ENCODE data around the gene KIF2A.
A peak's percentile ranks its signal among the peaks of the same experiment; 100 is the strongest.
"Not testable (repeated sequence)": the region's sequence is repeated elsewhere in the genome, so short reads cannot be mapped to it uniquely, and the experiment has no call there.

Gene KIF2A

DNA sequence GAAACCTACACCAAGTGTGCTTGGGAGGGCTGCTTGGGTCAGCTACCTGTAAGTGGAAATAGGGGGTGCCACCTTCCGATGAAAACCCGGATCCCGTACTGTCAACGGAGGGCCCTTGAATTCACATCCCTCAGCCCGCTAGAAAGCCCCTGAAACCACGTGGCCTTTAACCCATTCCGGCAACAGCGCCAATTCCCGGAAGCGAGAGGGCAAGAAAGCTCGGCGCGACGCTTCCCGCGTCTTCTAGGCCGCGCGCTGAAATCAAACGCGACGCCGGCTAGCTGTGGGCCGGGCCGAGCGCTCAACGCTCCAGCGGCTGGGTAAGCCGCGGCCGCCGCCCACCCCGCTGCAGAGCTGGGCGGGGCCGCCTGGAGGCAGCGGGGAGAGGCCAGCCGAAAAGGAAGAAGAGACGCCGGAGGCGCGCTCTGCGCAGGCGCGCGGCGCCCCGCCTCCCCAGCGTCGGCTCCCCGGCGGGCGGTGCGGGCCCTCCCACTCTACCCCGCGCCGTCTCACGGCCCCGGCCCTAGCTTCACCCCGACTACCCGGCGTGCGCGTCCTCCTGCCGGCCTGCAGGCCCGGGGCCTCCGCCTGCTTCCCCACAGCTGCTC lies at the start of gene KIF2A:
TSS of gene KIF2A (plus strand) at position 492 of the 608 bp plus-strand sequence. CDS start 267 bp downstream, outside the sequence.
- peak; percentile 93 for DNase-seq

- no peak for DNase-seq
Observed at GRCh38 chr5:62257020-62257367, 49.0 kb upstream of the KIF2A start.

DNA sequence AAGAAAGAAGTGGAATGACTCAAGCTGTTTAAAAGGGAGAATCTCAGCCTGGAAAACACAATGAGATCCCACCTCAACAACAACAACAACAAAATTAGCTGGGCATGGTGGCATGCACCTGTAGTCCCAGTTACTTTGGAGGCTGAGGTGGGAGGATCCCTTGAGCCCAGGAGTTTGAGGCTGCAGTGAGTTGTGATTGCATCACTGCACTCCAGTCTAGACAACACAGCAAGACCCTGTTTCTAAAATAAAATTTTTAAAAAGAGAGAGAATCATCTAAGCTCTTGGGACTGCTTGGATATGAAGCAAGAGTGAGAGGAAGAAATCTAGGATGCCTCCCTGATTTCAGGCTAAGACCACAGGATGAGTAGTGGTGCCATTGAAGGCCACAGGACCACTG lies 47.4 kb upstream of the KIF2A start:
- no peak for DNase-seq

DNA sequence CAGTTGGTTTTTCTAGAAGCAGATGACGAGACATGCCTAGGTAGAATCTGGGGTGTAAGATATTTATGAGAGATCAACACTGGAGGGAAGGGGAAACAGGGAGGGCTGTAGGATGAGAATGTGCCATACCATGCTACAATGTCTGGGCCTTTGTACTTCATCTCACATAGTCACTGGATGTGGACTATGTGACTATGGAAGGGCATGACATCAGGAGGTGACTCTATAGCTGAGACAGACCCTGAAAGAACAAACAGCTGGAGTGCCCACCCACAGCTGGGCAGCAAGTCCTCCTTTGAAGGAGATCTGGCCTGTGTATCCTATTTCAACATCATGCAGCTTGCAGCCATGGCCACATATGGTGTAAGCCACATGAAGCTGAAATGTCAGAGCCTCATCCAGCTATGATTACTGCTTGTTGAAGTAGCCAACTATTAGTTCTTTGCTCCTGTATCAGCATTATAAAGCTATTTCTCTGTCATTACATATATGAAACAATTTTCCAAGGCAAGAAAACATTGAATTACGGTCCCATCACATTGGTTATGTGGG lies 46.2 kb upstream of the KIF2A start:
- no peak for DNase-seq

- no peak for DNase-seq
Observed at GRCh38 chr5:62260513-62260912, 45.5 kb upstream of the KIF2A start.

- no peak for DNase-seq
Observed at GRCh38 chr5:62263401-62263800, 42.6 kb upstream of the KIF2A start.

DNA sequence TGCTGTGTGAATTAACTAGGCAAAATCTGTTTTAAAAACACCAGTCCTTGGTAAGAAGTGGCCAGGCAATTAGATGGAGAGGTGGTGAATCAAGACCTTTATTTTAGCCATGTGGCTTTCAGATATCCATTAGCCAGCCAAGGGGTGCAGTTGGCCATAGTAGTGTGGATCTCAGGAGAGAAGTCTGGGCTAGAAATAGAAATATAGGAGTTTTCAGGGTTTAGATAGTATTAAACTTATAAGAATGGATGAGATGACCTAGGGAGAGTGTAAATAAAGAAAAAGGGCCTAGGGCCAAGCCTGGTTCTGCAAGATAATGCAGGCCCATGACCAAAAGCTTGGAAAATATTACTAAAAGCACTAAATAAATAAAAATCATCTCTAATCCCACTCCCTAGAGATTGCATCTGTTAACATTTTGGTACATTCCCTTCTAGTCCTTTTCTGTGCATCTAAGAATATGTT lies 40.3 kb upstream of the KIF2A start:
- no peak for DNase-seq

GRCh38 chr5:62266573-62266972 lies 39.4 kb upstream of the KIF2A start:
- no peak for DNase-seq

DNA sequence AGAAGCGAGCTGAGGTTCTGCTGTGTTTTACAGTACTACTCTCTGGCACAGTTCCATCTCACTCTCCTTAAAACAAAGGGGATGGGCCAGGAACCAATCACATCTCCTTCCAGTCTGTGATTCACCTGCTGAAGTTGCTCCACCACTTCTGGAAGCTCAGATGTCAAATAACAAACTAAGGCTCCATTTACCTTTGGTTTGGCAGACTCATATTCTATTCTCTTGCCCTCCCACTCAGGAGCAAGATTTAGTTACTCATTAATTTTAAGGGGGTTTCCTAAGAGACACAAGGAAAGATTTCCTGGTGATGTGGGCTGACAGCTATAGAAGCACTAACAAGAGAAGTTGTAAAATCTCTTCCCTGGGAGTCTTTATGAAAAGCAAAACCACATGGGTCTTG lies 37.8 kb upstream of the KIF2A start:
- DNase-seq, result peak; percentile 25

- no peak for DNase-seq
Observed at GRCh38 chr5:62268792-62269191, 37.2 kb upstream of the KIF2A start.

DNA sequence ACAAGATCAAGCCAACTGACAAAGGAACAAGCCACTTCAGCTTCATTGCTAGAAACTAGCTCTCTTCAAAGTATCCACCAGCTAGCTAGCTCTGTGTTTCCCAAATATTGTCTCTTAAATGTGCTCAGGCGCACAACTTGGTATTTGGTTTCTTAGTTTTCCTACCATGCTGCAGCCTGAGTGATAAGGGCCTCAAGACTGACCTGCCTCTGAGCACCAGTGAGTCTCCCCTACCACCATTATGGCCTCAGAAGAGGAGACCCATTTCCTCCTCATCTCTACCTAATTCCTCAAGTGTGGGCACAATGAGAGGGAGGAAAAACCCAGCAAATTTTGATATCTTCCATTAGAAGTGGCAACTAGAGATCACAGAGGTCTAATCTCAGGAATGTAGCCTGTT lies 34.6 kb upstream of the KIF2A start:
- no peak for DNase-seq

GRCh38 chr5:62271870-62272269 lies 34.1 kb upstream of the KIF2A start:
- no peak for DNase-seq

- DNase-seq, result no peak
Observed at GRCh38 chr5:62273687-62274086, 32.3 kb upstream of the KIF2A start.

DNA sequence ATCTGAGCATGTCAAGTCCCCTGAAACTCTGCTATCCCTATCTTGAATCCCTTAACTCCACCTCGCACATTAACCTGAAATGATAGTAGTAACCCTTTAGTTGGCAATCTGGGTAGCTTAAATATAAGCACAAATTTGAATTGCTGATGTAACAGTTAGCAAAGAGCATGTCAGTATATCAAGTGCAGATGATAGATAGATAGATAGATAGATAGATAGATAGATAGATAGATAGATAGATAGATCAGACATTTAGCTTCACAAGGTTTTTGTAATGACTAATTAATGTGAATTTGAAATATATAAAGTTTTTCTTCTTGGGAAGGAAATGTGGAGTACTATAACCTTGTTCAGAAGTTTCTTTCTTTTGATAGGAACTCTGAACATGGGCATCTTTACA lies 30.4 kb upstream of the KIF2A start:
- DNase-seq, result no peak

DNA sequence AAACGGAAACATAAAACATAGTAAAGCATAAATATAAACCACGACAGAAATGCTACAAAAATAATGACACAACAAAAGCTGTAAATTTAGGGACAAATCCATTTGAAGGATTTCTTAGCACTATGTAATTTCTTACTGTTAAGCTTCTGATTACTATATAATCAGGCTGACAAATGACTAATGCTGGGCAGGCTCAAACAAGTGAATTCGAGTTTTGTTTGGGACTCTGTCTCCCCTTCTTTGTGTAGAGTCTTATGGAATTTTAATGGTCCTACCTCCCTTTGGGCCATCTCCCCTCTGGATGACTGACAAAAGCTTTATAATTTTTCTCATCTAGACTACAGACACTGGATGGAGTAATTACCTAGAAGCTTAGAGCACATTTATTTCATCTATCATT lies 24.6 kb upstream of the KIF2A start:
- DNase-seq, result no peak

DNA sequence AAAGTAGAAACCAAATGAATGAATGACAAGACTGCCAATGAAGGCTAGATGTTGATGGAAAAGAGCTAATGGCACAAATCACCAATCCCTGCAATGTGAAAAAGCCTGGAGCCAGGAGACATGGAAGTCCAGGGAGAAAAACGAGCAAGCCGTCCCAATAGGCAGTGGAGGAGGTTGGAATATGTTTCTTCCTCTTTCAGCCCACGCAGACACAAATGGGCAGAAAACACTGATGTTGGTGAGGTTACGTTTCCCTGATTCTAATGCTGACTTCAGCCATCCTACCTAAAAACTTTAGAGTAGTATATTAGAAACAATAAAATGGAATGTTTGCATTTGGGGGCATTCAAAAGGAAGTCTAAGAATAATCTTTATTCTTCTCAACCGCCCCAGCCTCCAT lies 23.9 kb upstream of the KIF2A start:
- no peak for DNase-seq

- no peak for DNase-seq
Observed at GRCh38 chr5:62283005-62283404, 23.0 kb upstream of the KIF2A start.

DNA sequence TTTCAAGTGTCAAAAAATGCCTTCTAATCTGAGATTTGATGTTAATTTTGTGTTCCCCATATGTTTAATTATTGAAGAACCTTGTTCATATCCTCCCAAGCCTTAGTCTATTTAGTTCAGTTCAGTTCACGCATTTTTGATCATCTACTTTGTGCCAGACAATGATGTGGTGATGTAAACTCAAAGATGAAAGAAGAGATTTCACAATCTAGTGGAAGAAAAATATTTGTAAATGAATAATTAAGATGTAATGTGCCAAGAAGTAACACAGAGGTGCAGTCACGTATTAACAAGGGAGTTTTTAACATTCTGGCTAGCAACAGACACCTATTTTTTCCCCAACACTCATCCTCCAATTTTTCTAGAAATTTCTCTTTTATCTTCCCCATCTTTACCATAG lies 22.1 kb upstream of the KIF2A start:
- DNase-seq, result no peak

DNA sequence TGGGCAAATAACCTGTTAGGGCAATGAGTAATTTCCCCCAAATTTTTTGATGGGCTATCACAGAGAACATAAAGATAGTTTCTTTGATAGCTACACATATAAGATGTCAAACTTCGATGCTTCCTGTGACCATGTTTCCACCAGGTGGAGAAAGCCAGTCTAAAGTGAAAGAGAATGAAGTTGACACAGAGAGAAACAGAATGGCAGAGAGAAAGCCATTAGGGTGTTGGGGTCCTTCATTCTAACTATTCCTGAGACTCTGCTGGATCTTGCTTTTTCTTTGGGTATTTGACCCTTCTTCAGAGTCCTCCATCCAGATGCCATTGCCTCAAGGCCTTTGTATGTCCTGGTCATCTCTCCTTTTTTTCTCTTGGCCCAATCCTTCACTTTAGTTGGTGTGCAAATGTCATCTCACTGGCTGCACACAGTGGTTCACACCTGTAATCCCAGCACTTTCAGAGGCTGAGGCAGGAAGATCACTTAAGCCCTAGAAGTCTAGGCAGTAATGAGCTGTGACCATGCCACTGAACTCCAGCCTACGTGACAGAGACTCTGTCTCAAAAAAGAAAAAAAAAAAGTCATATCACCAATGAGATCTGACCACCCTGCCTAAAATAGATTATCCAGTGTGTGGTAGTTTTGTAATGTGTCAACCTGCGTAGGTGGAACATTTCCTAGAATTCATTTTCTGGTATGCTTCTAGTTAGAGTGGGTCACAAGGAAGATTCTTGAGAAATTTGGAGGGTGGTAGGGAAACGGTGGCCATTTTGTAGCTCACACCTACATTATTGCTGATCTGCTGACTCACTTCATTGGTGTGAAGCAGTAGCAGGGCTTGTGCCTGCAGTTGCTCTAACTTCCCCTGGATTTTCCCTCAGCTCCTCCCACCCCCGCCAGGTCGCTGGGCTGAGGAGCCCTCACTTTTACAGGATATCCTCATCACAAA lies 20.8 kb upstream of the KIF2A start:
- DNase-seq, result no peak

DNA sequence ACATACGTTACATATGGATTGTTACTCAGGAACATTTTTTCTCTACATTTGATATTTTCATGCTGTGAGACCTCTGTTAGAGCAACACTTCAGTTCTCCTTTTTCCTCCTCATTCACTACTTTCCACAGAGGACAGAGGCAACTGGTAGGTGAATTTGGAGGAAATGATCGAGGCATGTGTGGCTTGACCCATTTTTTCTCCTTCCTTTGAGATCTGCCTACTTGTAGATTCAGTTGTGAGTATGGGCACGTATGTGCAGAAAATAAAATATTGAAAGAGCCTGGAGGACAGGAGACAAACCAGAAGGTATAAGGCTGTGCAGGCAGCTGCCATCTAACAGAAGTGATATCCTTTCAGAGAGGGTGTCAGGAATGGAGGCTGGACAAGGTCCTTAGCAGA lies 19.2 kb upstream of the KIF2A start:
- DNase-seq, result no peak

GRCh38 chr5:62287237-62287636 lies 18.8 kb upstream of the KIF2A start:
- no peak for DNase-seq

GRCh38 chr5:62288118-62288517 lies 17.9 kb upstream of the KIF2A start:
- DNase-seq, result no peak

DNA sequence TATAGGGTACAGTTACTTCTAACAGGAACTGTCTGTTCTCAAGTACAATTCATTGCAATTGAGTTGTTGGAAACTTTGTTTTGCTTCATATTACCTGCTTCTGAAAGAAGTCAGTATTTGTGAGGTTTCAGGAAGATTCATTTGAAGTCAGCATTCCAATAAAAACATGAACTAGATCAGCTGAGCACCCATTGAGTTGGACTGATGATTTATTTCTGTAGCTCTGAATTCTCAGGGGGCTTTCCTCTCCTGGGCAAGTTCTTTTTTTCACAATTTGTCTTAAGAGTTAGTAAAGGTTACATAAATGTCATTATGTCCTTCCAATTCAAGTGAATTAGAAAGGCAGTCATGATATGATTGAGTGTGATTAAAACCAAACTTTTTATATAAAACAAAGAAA lies 16.2 kb upstream of the KIF2A start:
- DNase-seq, result no peak

- DNase-seq, result not testable (repeated sequence)
Observed at GRCh38 chr5:62291829-62292228, 14.2 kb upstream of the KIF2A start.

Data from NCI-H345 (cell line).